Measurements from ENCODE around the gene GRAMD1A.

DNA sequence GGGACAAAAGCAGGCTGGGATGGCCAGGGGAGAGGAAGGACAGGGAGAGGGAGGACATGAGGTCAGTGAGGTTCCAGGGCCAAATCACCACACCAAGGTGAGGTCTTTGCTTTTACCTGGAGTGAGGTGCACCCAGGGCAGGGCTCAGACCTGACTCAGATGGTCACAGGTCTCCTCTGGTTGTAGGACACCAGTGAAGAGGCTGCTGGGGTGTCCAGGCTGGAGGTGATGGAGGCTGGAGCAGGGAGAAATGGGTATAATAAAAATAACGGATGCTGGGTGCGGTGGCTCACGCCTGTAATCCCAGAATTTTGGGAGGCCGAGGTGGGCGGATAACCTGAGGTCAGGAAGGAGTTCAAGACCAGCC lies 6.9 kb downstream of the GRAMD1A start:
- TF ChIP-seq, protein P1, sequence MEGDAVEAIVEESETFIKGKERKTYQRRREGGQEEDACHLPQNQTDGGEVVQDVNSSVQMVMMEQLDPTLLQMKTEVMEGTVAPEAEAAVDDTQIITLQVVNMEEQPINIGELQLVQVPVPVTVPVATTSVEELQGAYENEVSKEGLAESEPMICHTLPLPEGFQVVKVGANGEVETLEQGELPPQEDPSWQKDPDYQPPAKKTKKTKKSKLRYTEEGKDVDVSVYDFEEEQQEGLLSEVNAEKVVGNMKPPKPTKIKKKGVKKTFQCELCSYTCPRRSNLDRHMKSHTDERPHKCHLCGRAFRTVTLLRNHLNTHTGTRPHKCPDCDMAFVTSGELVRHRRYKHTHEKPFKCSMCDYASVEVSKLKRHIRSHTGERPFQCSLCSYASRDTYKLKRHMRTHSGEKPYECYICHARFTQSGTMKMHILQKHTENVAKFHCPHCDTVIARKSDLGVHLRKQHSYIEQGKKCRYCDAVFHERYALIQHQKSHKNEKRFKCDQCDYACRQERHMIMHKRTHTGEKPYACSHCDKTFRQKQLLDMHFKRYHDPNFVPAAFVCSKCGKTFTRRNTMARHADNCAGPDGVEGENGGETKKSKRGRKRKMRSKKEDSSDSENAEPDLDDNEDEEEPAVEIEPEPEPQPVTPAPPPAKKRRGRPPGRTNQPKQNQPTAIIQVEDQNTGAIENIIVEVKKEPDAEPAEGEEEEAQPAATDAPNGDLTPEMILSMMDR (conservative IDR thresholded peaks at IDR 0.05): no peak
- TF ChIP-seq ZFX (IDR thresholded peaks at IDR 0.05): no peak
